Measurements from ENCODE around the gene MRPS11. TPM values are rescaled to one million over a fixed set of nuclear protein-coding genes. Genes with fewer than 3 reads are reported as not detected.

MRPS11 gene
- polyA plus RNA-seq, 4 donors = 40.7 to 46.9 (median 43.0) TPM

Other genes with a start within 250 kb of the MRPS11 start
- 10 to 100 TPM in 3 of 4 donors, 1 to 10 TPM in 1; 9.3 to 15.6 (median 13.5) TPM for gene NTRK3, start 211.0 kb upstream of the MRPS11 start, polyA plus RNA-seq (ENCODE audit: insufficient read length in 4 of 4)
- gene MRPL46, start 320 bp upstream of the MRPS11 start, polyA plus RNA-seq (ENCODE audit: insufficient read length in 4 of 4) = 10 to 100 TPM; 29.9 to 32.2 (median 31.4) TPM
- gene DET1, start 79.0 kb downstream of the MRPS11 start, polyA plus RNA-seq (ENCODE audit: insufficient read length in 4 of 4) = 10 to 100 TPM; 12.0 to 15.0 (median 14.5) TPM
- 1 to 10 TPM; 5.7 to 7.0 (median 6.6) TPM for gene AEN, start 153.6 kb downstream of the MRPS11 start, polyA plus RNA-seq (ENCODE audit: insufficient read length in 4 of 4)
- gene ISG20, start 171.3 kb downstream of the MRPS11 start, polyA plus RNA-seq (ENCODE audit: insufficient read length in 4 of 4) = 1 to 10 TPM in 2 of 4 donors, under 1 TPM in 2; 0.39 to 1.8 (median 0.89) TPM